ENCODE results near the gene LRRC3. TPM values are rescaled to one million over a fixed set of nuclear protein-coding genes. Genes with fewer than 3 reads are reported as not detected.

Gene LRRC3
- total RNA-seq, 4 donors from 2014 or later = 2.9 to 5.8 (median 3.2) TPM

DNA sequence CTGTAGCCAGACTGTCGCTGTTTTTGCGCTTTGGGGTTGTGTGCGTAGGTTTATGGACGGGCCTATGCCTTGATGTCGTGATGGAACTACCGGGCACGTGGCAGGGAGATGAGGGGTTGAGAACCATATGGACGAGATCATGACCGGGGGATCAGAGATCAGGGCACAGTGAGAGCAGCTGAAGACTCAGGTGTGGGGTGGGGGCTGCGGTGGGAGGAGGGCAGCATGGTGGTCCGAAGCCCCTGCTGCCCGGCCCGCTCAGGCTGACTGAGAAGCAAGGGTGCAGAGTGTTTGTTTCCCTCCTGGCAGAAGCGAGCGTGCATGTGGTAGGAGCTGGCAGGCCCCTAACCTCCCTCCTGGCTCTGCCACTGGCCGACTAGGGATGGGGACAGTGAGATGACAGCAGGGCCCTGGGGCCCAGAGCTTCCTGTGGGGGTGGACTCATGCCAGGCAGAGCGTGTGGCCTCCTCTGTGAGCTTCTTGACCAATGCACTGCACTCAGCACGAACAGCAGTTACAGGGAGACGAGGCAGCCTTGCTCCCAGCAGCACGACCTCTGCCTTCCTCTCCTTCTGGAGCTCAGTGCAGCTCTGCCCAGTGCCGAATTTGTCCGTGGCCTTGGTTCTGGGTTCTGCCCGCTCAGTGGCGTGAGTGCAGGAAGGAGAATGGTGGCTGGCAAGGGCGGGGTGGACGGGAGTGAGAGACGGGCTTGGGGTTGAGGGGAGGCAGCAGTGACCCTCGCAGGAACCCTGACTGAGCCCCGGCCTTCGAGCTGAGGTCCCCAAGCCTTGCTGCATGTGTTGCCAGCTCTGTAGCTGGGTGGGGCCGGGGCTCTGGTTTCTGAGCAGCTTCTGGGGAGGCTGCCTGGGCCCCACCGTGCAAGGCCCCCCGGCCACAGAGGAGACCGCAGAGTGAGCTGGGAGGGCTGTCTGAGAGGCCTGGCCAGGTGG is 22.2 kb upstream of the LRRC3 start:
- 87% methylated on average over 31 to 32 of the region's 34 CpGs for WGBS, 2 donors
- intact Hi-C loops (cut with DNase I; ENCODE audit: low total_unique reads) = no loop called here
- TF ChIP-seq POLR2A (IDR thresholded peaks at IDR 0.05) = no peak
- TF ChIP-seq, protein P1, sequence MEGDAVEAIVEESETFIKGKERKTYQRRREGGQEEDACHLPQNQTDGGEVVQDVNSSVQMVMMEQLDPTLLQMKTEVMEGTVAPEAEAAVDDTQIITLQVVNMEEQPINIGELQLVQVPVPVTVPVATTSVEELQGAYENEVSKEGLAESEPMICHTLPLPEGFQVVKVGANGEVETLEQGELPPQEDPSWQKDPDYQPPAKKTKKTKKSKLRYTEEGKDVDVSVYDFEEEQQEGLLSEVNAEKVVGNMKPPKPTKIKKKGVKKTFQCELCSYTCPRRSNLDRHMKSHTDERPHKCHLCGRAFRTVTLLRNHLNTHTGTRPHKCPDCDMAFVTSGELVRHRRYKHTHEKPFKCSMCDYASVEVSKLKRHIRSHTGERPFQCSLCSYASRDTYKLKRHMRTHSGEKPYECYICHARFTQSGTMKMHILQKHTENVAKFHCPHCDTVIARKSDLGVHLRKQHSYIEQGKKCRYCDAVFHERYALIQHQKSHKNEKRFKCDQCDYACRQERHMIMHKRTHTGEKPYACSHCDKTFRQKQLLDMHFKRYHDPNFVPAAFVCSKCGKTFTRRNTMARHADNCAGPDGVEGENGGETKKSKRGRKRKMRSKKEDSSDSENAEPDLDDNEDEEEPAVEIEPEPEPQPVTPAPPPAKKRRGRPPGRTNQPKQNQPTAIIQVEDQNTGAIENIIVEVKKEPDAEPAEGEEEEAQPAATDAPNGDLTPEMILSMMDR (IDR thresholded peaks at IDR 0.05) = no peak
- H3K4me3 ChIP-seq (ENCODE audit: low read depth, poor library complexity, severe bottlenecking) = no peak overlapping the region
- DNase-seq (ENCODE audit: low spot score in 2 of 2) = peak in 1 of 2 donors; percentile 80

DNA sequence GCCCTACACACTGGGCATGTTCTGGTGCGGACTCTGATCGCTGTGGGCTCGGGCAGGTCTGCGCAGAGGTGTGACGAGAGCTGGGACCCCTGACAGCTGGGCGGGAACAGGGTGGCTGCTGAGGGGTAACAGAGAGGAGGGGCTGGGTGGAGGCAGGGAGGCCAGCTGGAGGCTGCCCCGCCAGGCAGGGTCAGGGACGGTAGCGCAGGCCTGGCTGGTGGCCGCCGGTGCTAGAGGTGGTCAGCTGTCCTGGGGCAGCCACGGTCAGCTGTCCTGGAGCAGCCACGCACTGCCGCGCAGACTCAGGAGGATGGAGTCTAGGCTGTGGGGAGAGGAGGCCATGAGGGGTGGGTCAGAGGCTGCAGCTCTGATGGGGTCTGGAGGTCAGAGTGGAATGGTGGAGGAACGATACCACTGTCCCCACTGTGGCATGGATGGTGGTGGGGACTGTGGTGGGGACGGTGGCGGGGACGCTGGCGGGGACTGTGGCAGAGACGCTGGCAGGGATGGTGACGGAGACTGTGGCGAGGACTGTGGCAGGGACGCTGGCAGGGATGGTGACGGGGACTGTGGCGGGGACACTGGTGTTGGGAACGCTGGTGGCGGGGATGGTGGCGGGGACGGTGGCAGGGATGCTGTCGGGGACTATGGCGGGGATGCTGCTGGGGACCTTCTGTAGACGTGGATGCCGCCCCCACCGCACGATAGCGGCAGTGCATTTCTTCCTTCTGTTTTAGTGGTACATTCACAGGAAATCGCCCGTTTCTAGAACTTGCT is 21.3 kb upstream of the LRRC3 start:
- WGBS, 2 donors = 92% methylated on average over 39 of the region's 39 CpGs
- H3K4me3 ChIP-seq (ENCODE audit: low read depth, poor library complexity, severe bottlenecking) = no peak overlapping the region
- TF ChIP-seq, protein P1 (IDR thresholded peaks at IDR 0.05) = no peak
- TF ChIP-seq POLR2A (IDR thresholded peaks at IDR 0.05) = no peak
- intact Hi-C loops (cut with DNase I; ENCODE audit: low total_unique reads) = no loop called here
- peak in 1 of 2 donors; percentile 68 for DNase-seq (ENCODE audit: low spot score in 2 of 2)

DNA sequence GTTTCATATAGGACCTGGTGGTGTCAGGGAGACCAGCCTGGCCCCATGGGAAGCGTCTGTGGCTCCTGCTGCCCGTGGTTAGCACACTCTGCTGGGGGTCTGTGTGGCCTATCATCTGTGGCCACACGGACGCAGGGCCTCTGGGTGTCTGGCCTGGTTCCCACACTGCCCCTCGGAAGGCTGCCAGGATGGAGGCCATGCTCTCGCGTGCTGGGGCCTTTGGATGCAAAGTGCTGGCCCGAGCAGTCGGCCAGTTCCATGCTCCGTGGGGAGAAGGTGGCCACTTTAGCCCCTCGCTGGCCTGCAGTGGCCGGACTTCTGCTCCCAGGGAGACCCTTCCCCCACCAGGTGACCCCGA is 20.8 kb upstream of the LRRC3 start:
- peak in 1 of 2 donors; percentile 54 for DNase-seq (ENCODE audit: low spot score in 2 of 2)
- intact Hi-C loops (cut with DNase I; ENCODE audit: low total_unique reads) = no loop called here
- H3K4me3 ChIP-seq (ENCODE audit: low read depth, poor library complexity, severe bottlenecking) = no peak overlapping the region
- WGBS, 2 donors = 69 to 77% methylated on average over 4 to 13 of the region's 13 CpGs
- TF ChIP-seq, protein P1 (IDR thresholded peaks at IDR 0.05) = no peak
- no peak for TF ChIP-seq POLR2A (IDR thresholded peaks at IDR 0.05)

DNA sequence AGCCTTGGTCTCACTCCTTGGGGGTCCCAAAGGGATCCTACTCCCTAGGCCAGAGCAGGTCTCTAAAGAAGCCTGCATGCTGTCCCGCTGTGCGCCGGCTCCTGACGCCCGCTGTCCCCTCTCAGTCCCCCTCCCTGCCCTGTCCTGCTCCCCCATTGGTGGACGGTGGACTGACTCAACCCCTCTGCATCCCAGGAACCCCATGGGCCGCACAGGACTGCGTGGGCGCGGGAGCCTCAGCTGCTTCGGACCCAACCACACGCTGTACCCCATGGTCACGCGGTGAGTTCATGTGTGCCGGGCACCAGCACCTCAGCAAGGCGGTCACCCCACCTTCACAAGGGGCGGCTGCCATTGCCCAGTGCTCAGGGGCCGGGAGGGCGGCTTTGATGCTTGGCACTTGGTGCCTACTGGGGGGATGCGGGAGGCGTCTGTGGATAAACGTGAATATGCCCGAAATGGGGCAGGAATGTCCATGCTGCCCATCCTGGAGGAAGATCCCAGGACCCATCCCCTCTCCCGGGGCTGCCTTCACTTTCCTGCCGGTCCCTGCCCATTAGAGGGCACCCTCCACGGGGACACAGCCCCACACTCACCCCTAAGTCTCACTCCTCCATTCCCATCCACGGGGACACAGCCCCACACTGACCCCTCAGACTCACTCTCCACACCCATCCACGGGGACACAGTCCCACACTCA is 20.2 kb upstream of the LRRC3 start:
- 86 to 87% methylated on average over 26 to 28 of the region's 28 CpGs for WGBS, 2 donors
- TF ChIP-seq POLR2A (IDR thresholded peaks at IDR 0.05) = no peak
- intact Hi-C loops (cut with DNase I; ENCODE audit: low total_unique reads) = no loop called here
- H3K4me3 ChIP-seq (ENCODE audit: low read depth, poor library complexity, severe bottlenecking) = no peak overlapping the region
- peak in 1 of 2 donors; percentile 73 for DNase-seq (ENCODE audit: low spot score in 2 of 2)

DNA sequence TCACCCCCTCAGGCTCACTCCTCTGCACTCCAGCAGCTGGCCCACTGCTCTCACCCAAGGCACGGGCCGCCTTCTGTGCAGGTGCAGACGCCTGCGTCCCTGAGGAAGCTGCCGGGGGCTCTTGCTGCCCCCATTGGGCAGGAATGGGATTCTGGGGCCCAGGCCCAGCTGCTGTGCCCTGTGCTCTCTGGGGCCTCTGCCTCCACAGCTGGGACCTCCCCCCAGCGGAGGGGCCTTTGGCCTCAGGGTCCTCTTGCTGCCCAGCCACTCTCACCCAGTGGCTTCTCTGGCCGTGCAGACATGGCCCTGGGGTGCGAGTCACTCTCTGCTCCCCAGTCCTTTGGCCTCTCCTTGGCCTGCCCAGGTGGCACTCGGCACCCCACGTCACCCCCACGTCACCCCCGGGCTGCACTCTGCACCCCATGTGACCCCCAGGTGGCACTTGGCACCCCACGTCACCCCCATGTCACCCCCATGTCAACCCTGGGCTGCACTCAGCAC is 19.1 kb upstream of the LRRC3 start:
- no peak overlapping the region for H3K4me3 ChIP-seq (ENCODE audit: low read depth, poor library complexity, severe bottlenecking)
- no peak for TF ChIP-seq POLR2A (IDR thresholded peaks at IDR 0.05)
- TF ChIP-seq, protein P1 (IDR thresholded peaks at IDR 0.05) = no peak
- intact Hi-C loops (cut with DNase I; ENCODE audit: low total_unique reads) = no loop called here
- DNase-seq (ENCODE audit: low spot score in 2 of 2) = peak in 1 of 2 donors; percentile 46
- WGBS, 2 donors = 85 to 89% methylated on average over 12 of the region's 13 CpGs
